ENCODE data around the gene MTX1.
A peak's percentile ranks its signal among the peaks of the same experiment; 100 is the strongest.
"Not testable (repeated sequence)": the region's sequence is repeated elsewhere in the genome, so short reads cannot be mapped to it uniquely, and the experiment has no call there.

MTX1 gene

GRCh38 chr1:155208541-155209311 lies at the start of gene MTX1:
Gene MTX1 (plus strand): TSS chr1:155208695. CDS start chr1:155208805, 110 bp downstream.
- peak within 1 kb of the TSS; percentile 67 for H2AFZ ChIP-seq (ENCODE audit: low read length, unreplicated experiment)
- peak within 1 kb of the TSS; percentile 91 for H3K4me3 ChIP-seq (ENCODE audit: low read depth, low read length)
- peak within 1 kb of the TSS; percentile 98 for H3K27ac ChIP-seq (ENCODE audit: low read depth, low read length)
- H3K4me1 ChIP-seq (ENCODE audit: control insufficient read depth, insufficient read depth, low read length, unreplicated experiment) = peaks cover 22% of the 10 kb centered on the region
- H3K27me3 ChIP-seq (ENCODE audit: insufficient read depth, low read length) = no peaks in the 10 kb centered on the region
- H3K36me3 ChIP-seq (ENCODE audit: insufficient read depth, low read length) = no peaks in the 10 kb centered on the region
- peaks cover 10% of the 10 kb centered on the region for H3K79me2 ChIP-seq (ENCODE audit: control insufficient read depth, insufficient read depth, low read length, unreplicated experiment)

- Histone ChIP-seq H3K36me3 (ENCODE audit: insufficient read depth, low read length) (no peaks in the 10 kb centered on the region), H3K4me1 (ENCODE audit: control insufficient read depth, insufficient read depth, low read length, unreplicated experiment) (no peaks in the 10 kb centered on the region), H3K79me2 (ENCODE audit: control insufficient read depth, insufficient read depth, low read length, unreplicated experiment) (no peaks in the 10 kb centered on the region), H3K4me3 (ENCODE audit: low read depth, low read length) (no peak overlapping the region), H3K27ac (ENCODE audit: low read depth, low read length) (no peak overlapping the region), H3K27me3 (ENCODE audit: insufficient read depth, low read length) (peaks cover 15% of the 10 kb centered on the region), H2AFZ (ENCODE audit: low read length, unreplicated experiment) (no peak overlapping the region)
Measured at GRCh38 chr1:155158991-155159390, 49.5 kb upstream of the MTX1 start.

GRCh38 chr1:155160128-155160527 lies 48.4 kb upstream of the MTX1 start:
- Histone ChIP-seq H3K79me2 (ENCODE audit: control insufficient read depth, insufficient read depth, low read length, unreplicated experiment) (no peaks in the 10 kb centered on the region), H3K36me3 (ENCODE audit: insufficient read depth, low read length) (no peaks in the 10 kb centered on the region), H3K27ac (ENCODE audit: low read depth, low read length) (no peak overlapping the region), H3K4me3 (ENCODE audit: low read depth, low read length) (no peak overlapping the region), H3K4me1 (ENCODE audit: control insufficient read depth, insufficient read depth, low read length, unreplicated experiment) (no peaks in the 10 kb centered on the region), H2AFZ (ENCODE audit: low read length, unreplicated experiment) (no peak overlapping the region), H3K27me3 (ENCODE audit: insufficient read depth, low read length) (peaks cover 9% of the 10 kb centered on the region)

GRCh38 chr1:155162631-155163030 lies 45.9 kb upstream of the MTX1 start:
- not testable (repeated sequence) for H2AFZ ChIP-seq (ENCODE audit: low read length, unreplicated experiment); H3K36me3 ChIP-seq (ENCODE audit: insufficient read depth, low read length); H3K4me1 ChIP-seq (ENCODE audit: control insufficient read depth, insufficient read depth, low read length, unreplicated experiment); H3K27ac ChIP-seq (ENCODE audit: low read depth, low read length); H3K27me3 ChIP-seq (ENCODE audit: insufficient read depth, low read length); H3K4me3 ChIP-seq (ENCODE audit: low read depth, low read length); H3K79me2 ChIP-seq (ENCODE audit: control insufficient read depth, insufficient read depth, low read length, unreplicated experiment)

GRCh38 chr1:155163785-155164184 lies 44.7 kb upstream of the MTX1 start:
- not testable (repeated sequence) for H3K27me3 ChIP-seq (ENCODE audit: insufficient read depth, low read length); H3K36me3 ChIP-seq (ENCODE audit: insufficient read depth, low read length); H3K4me1 ChIP-seq (ENCODE audit: control insufficient read depth, insufficient read depth, low read length, unreplicated experiment); H3K4me3 ChIP-seq (ENCODE audit: low read depth, low read length); H3K79me2 ChIP-seq (ENCODE audit: control insufficient read depth, insufficient read depth, low read length, unreplicated experiment); H3K27ac ChIP-seq (ENCODE audit: low read depth, low read length); H2AFZ ChIP-seq (ENCODE audit: low read length, unreplicated experiment)

- H3K27me3 ChIP-seq (ENCODE audit: insufficient read depth, low read length); H3K79me2 ChIP-seq (ENCODE audit: control insufficient read depth, insufficient read depth, low read length, unreplicated experiment); H3K4me3 ChIP-seq (ENCODE audit: low read depth, low read length); H3K36me3 ChIP-seq (ENCODE audit: insufficient read depth, low read length); H2AFZ ChIP-seq (ENCODE audit: low read length, unreplicated experiment); H3K27ac ChIP-seq (ENCODE audit: low read depth, low read length); H3K4me1 ChIP-seq (ENCODE audit: control insufficient read depth, insufficient read depth, low read length, unreplicated experiment): not testable (repeated sequence)
Measured at GRCh38 chr1:155164625-155165024, 43.9 kb upstream of the MTX1 start.

GRCh38 chr1:155166051-155166470 lies 42.4 kb upstream of the MTX1 start:
- H3K79me2 ChIP-seq (ENCODE audit: control insufficient read depth, insufficient read depth, low read length, unreplicated experiment) = no peaks in the 10 kb centered on the region
- H3K4me1 ChIP-seq (ENCODE audit: control insufficient read depth, insufficient read depth, low read length, unreplicated experiment) = no peaks in the 10 kb centered on the region
- H3K36me3 ChIP-seq (ENCODE audit: insufficient read depth, low read length) = no peaks in the 10 kb centered on the region
- H3K27me3 ChIP-seq (ENCODE audit: insufficient read depth, low read length) = no peaks in the 10 kb centered on the region
- H3K27ac ChIP-seq (ENCODE audit: low read depth, low read length) = no peak overlapping the region
- no peak overlapping the region for H3K4me3 ChIP-seq (ENCODE audit: low read depth, low read length)
- no peak overlapping the region for H2AFZ ChIP-seq (ENCODE audit: low read length, unreplicated experiment)

GRCh38 chr1:155166471-155167165 lies 41.9 kb upstream of the MTX1 start:
- Histone ChIP-seq H3K4me3 (ENCODE audit: low read depth, low read length) (no peak overlapping the region), H3K27ac (ENCODE audit: low read depth, low read length) (no peak overlapping the region), H3K79me2 (ENCODE audit: control insufficient read depth, insufficient read depth, low read length, unreplicated experiment) (peaks cover 5% of the 10 kb centered on the region), H3K4me1 (ENCODE audit: control insufficient read depth, insufficient read depth, low read length, unreplicated experiment) (no peaks in the 10 kb centered on the region), H3K27me3 (ENCODE audit: insufficient read depth, low read length) (no peaks in the 10 kb centered on the region), H3K36me3 (ENCODE audit: insufficient read depth, low read length) (no peaks in the 10 kb centered on the region), H2AFZ (ENCODE audit: low read length, unreplicated experiment) (no peak overlapping the region)

- Histone ChIP-seq H3K4me1 (ENCODE audit: control insufficient read depth, insufficient read depth, low read length, unreplicated experiment) (peaks cover 6% of the 10 kb centered on the region), H3K36me3 (ENCODE audit: insufficient read depth, low read length) (no peaks in the 10 kb centered on the region), H3K79me2 (ENCODE audit: control insufficient read depth, insufficient read depth, low read length, unreplicated experiment) (peaks cover 13% of the 10 kb centered on the region), H3K27ac (ENCODE audit: low read depth, low read length) (no peak overlapping the region), H2AFZ (ENCODE audit: low read length, unreplicated experiment) (peak overlapping the region; percentile 6), H3K4me3 (ENCODE audit: low read depth, low read length) (no peak overlapping the region), H3K27me3 (ENCODE audit: insufficient read depth, low read length) (no peaks in the 10 kb centered on the region)
Measured at GRCh38 chr1:155167166-155168104, 41.1 kb upstream of the MTX1 start.

- H3K4me3 ChIP-seq (ENCODE audit: low read depth, low read length); H3K27ac ChIP-seq (ENCODE audit: low read depth, low read length); H3K27me3 ChIP-seq (ENCODE audit: insufficient read depth, low read length): not testable (repeated sequence)
Measured at GRCh38 chr1:155168105-155168445, 40.4 kb upstream of the MTX1 start.

More at GRCh38 chr1:155168105-155168445, 40.4 kb upstream of the MTX1 start:
- not testable (repeated sequence) for H3K36me3 ChIP-seq (ENCODE audit: insufficient read depth, low read length); H2AFZ ChIP-seq (ENCODE audit: low read length, unreplicated experiment); H3K4me1 ChIP-seq (ENCODE audit: control insufficient read depth, insufficient read depth, low read length, unreplicated experiment)
- peaks cover 16% of the 10 kb centered on the region for H3K79me2 ChIP-seq (ENCODE audit: control insufficient read depth, insufficient read depth, low read length, unreplicated experiment)

All from ACC112 (cell line).